ENCODE data around the gene GAB2. TPM values are rescaled to one million over a fixed set of nuclear protein-coding genes. Genes with fewer than 3 reads are reported as not detected.
"Not testable (repeated sequence)": the region's sequence is repeated elsewhere in the genome, so short reads cannot be mapped to it uniquely, and the experiment has no call there.

Gene GAB2, protein sequence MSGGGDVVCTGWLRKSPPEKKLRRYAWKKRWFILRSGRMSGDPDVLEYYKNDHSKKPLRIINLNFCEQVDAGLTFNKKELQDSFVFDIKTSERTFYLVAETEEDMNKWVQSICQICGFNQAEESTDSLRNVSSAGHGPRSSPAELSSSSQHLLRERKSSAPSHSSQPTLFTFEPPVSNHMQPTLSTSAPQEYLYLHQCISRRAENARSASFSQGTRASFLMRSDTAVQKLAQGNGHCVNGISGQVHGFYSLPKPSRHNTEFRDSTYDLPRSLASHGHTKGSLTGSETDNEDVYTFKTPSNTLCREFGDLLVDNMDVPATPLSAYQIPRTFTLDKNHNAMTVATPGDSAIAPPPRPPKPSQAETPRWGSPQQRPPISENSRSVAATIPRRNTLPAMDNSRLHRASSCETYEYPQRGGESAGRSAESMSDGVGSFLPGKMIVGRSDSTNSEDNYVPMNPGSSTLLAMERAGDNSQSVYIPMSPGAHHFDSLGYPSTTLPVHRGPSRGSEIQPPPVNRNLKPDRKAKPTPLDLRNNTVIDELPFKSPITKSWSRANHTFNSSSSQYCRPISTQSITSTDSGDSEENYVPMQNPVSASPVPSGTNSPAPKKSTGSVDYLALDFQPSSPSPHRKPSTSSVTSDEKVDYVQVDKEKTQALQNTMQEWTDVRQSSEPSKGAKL
- total RNA-seq: 10.2 TPM in 2 replicates
- polyA plus RNA-seq: 4.9 and 7.8 TPM in 2 replicates

DNA sequence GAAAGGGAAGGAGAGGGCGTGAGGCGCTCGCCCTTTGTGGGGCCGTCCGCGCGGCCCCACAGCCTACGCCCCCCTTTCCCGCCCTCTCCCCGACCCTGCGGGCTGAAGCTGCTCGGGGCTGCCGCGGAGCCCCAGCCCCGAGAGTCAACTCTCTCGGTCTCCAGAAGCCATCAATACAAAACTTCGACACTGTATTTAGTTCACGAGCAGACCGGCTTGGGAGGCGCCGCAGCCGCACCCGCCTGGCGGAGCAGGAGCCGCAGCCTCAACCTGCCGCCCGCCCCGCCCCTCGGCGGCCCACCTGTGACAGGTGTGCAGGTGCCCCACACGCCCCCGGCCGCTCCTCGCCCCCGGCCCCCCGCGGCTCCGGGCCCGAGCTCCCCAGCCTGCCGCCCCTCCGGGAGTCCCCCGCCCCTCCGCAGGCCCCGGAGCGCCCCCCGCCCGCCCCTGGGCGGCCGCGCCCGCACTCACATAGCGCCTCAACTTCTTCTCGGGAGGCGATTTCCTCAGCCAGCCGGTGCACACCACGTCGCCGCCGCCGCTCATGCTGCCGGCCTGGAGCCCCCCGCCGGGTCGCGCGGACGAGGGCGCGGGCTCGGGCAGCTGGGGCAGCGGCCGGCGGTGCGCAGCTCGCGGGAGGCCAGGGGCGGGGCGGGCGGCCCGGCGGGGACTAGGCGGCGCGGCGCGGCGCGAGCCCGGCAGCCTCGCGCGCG is at the start of gene GAB2:
Gene GAB2, minus strand, starts transcription at position 646 of the 713 bp plus-strand sequence. Its CDS starts 100 bp downstream, at position 546.
- Histone ChIP-seq H3K4me1 (ENCODE audit: insufficient read depth) (peaks cover 16% of the 10 kb centered on the region), H4K20me1 (ENCODE audit: insufficient read depth, poor library complexity, severe bottlenecking) (no peaks in the 10 kb centered on the region), H2AFZ (peak within 1 kb of the TSS; percentile 75), H3K4me2 (peak within 1 kb of the TSS; percentile 96), H3K9me3 (ENCODE audit: low read depth) (no peaks in the 10 kb centered on the region), H3K4me3 (peak within 1 kb of the TSS; percentile 77), H3K9me2 (replicated peaks; ENCODE audit: insufficient read depth) (no peaks in the 10 kb centered on the region), H3K36me3 (replicated peaks; ENCODE audit: insufficient read depth, low read depth) (no peaks in the 10 kb centered on the region), H3K27me3 (no peaks in the 10 kb centered on the region), H3K27ac (peak within 1 kb of the TSS; percentile 96), H3K79me2 (peaks cover 34% of the 10 kb centered on the region)
- TF ChIP-seq, protein P1, sequence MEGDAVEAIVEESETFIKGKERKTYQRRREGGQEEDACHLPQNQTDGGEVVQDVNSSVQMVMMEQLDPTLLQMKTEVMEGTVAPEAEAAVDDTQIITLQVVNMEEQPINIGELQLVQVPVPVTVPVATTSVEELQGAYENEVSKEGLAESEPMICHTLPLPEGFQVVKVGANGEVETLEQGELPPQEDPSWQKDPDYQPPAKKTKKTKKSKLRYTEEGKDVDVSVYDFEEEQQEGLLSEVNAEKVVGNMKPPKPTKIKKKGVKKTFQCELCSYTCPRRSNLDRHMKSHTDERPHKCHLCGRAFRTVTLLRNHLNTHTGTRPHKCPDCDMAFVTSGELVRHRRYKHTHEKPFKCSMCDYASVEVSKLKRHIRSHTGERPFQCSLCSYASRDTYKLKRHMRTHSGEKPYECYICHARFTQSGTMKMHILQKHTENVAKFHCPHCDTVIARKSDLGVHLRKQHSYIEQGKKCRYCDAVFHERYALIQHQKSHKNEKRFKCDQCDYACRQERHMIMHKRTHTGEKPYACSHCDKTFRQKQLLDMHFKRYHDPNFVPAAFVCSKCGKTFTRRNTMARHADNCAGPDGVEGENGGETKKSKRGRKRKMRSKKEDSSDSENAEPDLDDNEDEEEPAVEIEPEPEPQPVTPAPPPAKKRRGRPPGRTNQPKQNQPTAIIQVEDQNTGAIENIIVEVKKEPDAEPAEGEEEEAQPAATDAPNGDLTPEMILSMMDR (IDR thresholded peaks at IDR 0.05; ENCODE audit: poor library complexity): no peak
- TF ChIP-seq EZH2 (IDR thresholded peaks at IDR 0.05; ENCODE audit: borderline replicate concordance) (no peak), EZH2phosphoT487 (IDR thresholded peaks at IDR 0.05; ENCODE audit: low read depth, severe bottlenecking, unreplicated experiment) (no peak)
- DNase-seq (ENCODE audit: low spot score): peak; percentile 57
- 0% methylated on average over 8 of the region's 93 CpGs for WGBS (ENCODE audit: low lambda C conversion rate, missing lambda C conversion rate)

DNA sequence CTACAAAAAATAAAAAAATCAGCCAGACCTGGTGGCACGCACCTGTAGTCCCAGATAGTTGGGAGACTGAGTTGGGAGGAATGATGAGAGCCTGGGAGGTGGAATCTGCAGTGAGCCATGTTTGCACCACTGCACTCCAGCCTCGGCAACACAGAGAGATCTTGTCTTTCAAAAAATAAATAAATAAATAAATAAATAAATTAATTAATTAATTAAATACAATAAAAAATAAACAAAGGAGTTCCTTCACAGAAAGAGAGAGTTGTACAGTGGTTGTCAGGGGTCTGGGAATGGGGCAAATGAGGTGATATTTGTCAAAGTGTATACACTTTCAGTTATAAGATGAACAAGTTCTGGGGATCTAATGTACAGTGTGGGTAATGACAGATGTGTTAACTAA is 49.8 kb upstream of the GAB2 start:
- Histone ChIP-seq H3K9me3 (ENCODE audit: low read depth) (no peaks in the 10 kb centered on the region), H3K27me3 (no peaks in the 10 kb centered on the region), H3K9me2 (replicated peaks; ENCODE audit: insufficient read depth) (no peaks in the 10 kb centered on the region), H2AFZ (no peak overlapping the region), H4K20me1 (ENCODE audit: insufficient read depth, poor library complexity, severe bottlenecking) (no peaks in the 10 kb centered on the region), H3K4me3 (no peak overlapping the region), H3K27ac (no peak overlapping the region), H3K36me3 (replicated peaks; ENCODE audit: insufficient read depth, low read depth) (no peaks in the 10 kb centered on the region), H3K4me1 (ENCODE audit: insufficient read depth) (no peaks in the 10 kb centered on the region), H3K79me2 (no peaks in the 10 kb centered on the region), H3K4me2 (no peak overlapping the region)
- TF ChIP-seq EZH2phosphoT487 (IDR thresholded peaks at IDR 0.05; ENCODE audit: low read depth, severe bottlenecking, unreplicated experiment) (no peak), EZH2 (IDR thresholded peaks at IDR 0.05; ENCODE audit: borderline replicate concordance) (no peak)
- TF ChIP-seq, protein P1 (IDR thresholded peaks at IDR 0.05; ENCODE audit: poor library complexity): no peak
- WGBS (ENCODE audit: low lambda C conversion rate, missing lambda C conversion rate): 96% methylated on average over 2 of the region's 2 CpGs
- no peak for DNase-seq (ENCODE audit: low spot score)

DNA sequence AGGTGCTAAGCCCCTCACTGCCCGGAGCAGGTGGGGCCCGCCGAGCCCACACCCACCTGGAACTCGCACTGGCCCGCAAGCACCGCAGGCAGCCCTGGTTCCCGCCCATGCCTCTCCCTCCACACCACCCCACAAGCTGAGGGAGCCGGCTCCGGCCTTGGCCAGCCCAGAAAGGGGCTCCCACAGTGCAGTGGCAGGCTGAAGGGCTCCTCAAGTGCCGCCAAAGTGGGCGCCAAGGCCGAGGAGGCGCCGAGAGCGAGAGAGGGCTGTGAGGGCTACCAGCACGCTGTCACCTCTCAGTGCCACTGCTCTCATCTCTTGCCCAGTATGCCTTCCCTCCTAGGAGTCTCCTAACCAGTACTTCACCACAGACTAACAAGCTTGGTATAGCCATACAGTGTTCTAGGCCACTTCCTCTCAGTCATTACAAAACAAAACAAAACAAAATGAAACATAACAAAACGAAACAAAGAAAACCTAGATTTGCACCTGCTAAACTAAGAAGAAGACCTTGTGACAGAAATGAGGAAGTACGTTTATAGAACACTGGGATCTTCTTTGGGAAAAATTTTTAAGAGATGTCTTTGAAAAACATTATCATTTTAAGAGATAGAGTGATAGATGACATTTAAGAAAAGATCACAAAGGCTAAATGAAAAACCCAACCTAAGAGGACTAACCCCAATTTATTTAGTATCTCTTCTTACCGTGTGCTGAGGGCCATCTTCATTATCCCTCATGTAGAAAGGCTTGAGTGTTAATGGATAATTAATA is 47.7 kb upstream of the GAB2 start:
- Histone ChIP-seq H2AFZ (no peak overlapping the region), H3K27ac (no peak overlapping the region), H3K36me3 (replicated peaks; ENCODE audit: insufficient read depth, low read depth) (no peaks in the 10 kb centered on the region), H3K4me1 (ENCODE audit: insufficient read depth) (no peaks in the 10 kb centered on the region), H3K27me3 (no peaks in the 10 kb centered on the region), H3K9me2 (replicated peaks; ENCODE audit: insufficient read depth) (no peaks in the 10 kb centered on the region), H4K20me1 (ENCODE audit: insufficient read depth, poor library complexity, severe bottlenecking) (no peaks in the 10 kb centered on the region), H3K9me3 (ENCODE audit: low read depth) (no peaks in the 10 kb centered on the region), H3K4me3 (no peak overlapping the region), H3K4me2 (no peak overlapping the region), H3K79me2 (no peaks in the 10 kb centered on the region)
- no peak for TF ChIP-seq EZH2phosphoT487 (IDR thresholded peaks at IDR 0.05; ENCODE audit: low read depth, severe bottlenecking, unreplicated experiment)
- TF ChIP-seq, protein P1 (IDR thresholded peaks at IDR 0.05; ENCODE audit: poor library complexity): no peak
- no peak for TF ChIP-seq EZH2 (IDR thresholded peaks at IDR 0.05; ENCODE audit: borderline replicate concordance)
- no peak for DNase-seq (ENCODE audit: low spot score)
- 99% methylated on average over 16 of the region's 19 CpGs for WGBS (ENCODE audit: low lambda C conversion rate, missing lambda C conversion rate)

DNA sequence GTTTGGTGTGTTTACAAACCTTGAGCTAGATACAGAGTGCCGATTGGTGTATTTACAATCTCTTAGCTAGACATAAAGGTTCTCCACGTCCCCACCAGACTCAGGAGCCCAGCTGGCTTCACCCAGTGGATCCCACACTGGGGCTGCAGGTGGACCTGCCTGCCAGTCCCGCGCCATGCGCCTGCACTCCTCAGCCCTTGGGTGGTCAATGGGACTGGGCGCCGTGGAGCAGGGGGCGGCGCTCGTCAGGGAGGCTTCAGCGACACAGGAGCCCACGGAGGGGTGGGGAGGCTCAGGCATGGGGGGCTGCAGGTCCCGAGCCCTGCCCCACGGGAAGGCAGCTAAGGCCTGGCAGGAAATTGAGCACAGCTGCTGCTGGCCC is 47.2 kb upstream of the GAB2 start:
- not testable (repeated sequence) for H3K4me3 ChIP-seq; H3K36me3 ChIP-seq (replicated peaks; ENCODE audit: insufficient read depth, low read depth); H3K4me2 ChIP-seq; H3K27ac ChIP-seq; H3K9me3 ChIP-seq (ENCODE audit: low read depth); H3K9me2 ChIP-seq (replicated peaks; ENCODE audit: insufficient read depth); DNase-seq (ENCODE audit: low spot score); H3K27me3 ChIP-seq; H2AFZ ChIP-seq; H3K4me1 ChIP-seq (ENCODE audit: insufficient read depth); H3K79me2 ChIP-seq; H4K20me1 ChIP-seq (ENCODE audit: insufficient read depth, poor library complexity, severe bottlenecking)
- 93% methylated on average over 10 of the region's 14 CpGs for WGBS (ENCODE audit: low lambda C conversion rate, missing lambda C conversion rate)

Measured in hepatocyte (in vitro differentiated cells).